ENCODE data around the gene AGBL3. TPM values are rescaled to one million over a fixed set of nuclear protein-coding genes. Genes with fewer than 3 reads are reported as not detected.
A peak's percentile ranks its signal among the peaks of the same experiment; 100 is the strongest.

AGBL3 gene
- total RNA-seq, 1 donor: 2.2 TPM

- no peak for TF ChIP-seq CTCF (IDR thresholded peaks at IDR 0.05; ENCODE audit: extremely low read depth, low read depth, low read length)
- Histone ChIP-seq H2AFZ (ENCODE audit: low read length) (no peak overlapping the region), H3K9me3 (ENCODE audit: low read depth, low read length) (no peaks in the 10 kb centered on the region), H4K20me1 (ENCODE audit: insufficient read depth, low read length) (peaks cover 16% of the 10 kb centered on the region), H3K4me2 (ENCODE audit: insufficient read depth, low read length) (peak overlapping the region; percentile 88), H3K4me3 (ENCODE audit: insufficient read depth, low read length) (peak overlapping the region; percentile 90), H3K27ac (ENCODE audit: low read depth, low read length) (peak overlapping the region; percentile 89), H3K79me2 (ENCODE audit: insufficient read depth, low read length) (peaks cover 28% of the 10 kb centered on the region), H3K4me1 (ENCODE audit: insufficient read depth, low read length) (peaks cover 24% of the 10 kb centered on the region), H3K36me3 (ENCODE audit: insufficient read depth, low read length) (peaks cover 38% of the 10 kb centered on the region), H3K27me3 (ENCODE audit: insufficient read depth, low read length) (no peaks in the 10 kb centered on the region)
- DNase-seq (ENCODE audit: insufficient read length, low spot score, missing footprints): no peak
Measured at GRCh38 chr7:135168489-135169140, 182.3 kb downstream of the AGBL3 start.

DNA sequence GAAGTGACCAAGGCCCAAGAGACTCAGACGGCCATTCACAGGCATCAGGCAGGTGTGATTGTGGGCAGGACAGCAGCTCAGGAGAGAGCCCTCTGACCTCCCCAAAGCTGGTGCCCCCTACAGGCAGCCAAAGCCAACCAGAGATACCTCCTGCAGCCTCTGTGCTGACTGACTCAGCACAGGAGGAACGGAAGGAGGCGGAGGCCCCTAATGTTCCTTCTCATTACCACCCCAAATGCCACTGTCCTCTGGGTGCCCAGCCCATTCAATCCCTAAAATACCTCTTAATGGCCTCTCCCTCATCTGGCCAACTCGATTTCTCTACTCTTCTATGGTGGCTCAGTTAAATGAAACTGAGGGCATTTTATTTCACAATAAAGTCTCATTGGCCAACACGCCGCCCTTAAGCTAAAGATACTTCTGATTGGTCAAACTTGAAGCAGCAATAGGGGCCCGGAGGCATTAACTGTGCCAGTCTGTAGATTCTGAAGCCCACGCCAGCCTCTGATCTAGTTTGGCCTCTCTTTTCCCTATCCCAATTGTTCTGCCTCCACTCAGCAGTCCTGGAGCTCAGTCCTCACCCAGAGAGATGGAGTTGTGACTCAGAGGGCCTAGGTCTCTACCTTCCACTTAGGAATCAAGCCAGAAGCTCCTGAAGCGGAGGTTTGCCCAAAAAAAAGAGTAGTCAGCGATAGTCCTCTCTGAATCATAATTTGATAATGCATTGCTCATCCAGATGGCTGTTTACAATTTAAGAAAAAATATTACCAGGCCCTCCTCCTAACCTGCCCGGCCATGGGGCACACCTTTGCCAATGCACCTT is 183.0 kb downstream of the AGBL3 start:
- H3K27me3 ChIP-seq (ENCODE audit: insufficient read depth, low read length): no peaks in the 10 kb centered on the region
- H3K4me3 ChIP-seq (ENCODE audit: insufficient read depth, low read length): peak overlapping the region; percentile 90
- peak overlapping the region; percentile 87 for H2AFZ ChIP-seq (ENCODE audit: low read length)
- DNase-seq (ENCODE audit: insufficient read length, low spot score, missing footprints): peak; percentile 92
- H3K4me2 ChIP-seq (ENCODE audit: insufficient read depth, low read length): peak overlapping the region; percentile 88
- peaks cover 38% of the 10 kb centered on the region for H3K36me3 ChIP-seq (ENCODE audit: insufficient read depth, low read length)
- peaks cover 16% of the 10 kb centered on the region for H4K20me1 ChIP-seq (ENCODE audit: insufficient read depth, low read length)
- H3K79me2 ChIP-seq (ENCODE audit: insufficient read depth, low read length): peaks cover 28% of the 10 kb centered on the region
- peak overlapping the region; percentile 89 for H3K27ac ChIP-seq (ENCODE audit: low read depth, low read length)
- H3K9me3 ChIP-seq (ENCODE audit: low read depth, low read length): no peaks in the 10 kb centered on the region
- peaks cover 24% of the 10 kb centered on the region for H3K4me1 ChIP-seq (ENCODE audit: insufficient read depth, low read length)
- TF ChIP-seq CTCF (IDR thresholded peaks at IDR 0.05; ENCODE audit: extremely low read depth, low read depth, low read length): peak; percentile 42

DNA sequence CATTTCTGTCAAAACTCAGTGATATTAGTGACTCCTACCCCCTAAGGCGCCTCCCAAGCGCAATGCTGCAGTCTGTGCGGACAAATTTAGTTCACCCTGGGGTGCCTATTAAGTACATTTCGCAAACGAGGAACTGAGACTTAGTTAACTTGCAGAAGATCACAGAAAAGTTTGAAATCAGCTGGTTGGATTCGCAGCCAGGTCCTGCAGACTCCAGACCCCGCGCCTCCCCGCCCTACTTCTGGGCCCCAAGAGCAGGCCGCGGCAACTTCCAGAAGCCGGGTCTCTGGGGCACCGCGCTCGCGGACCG is 183.6 kb downstream of the AGBL3 start:
- Histone ChIP-seq H3K4me1 (ENCODE audit: insufficient read depth, low read length) (peaks cover 24% of the 10 kb centered on the region), H2AFZ (ENCODE audit: low read length) (peak overlapping the region; percentile 87), H3K27ac (ENCODE audit: low read depth, low read length) (peak overlapping the region; percentile 89), H4K20me1 (ENCODE audit: insufficient read depth, low read length) (peaks cover 16% of the 10 kb centered on the region), H3K79me2 (ENCODE audit: insufficient read depth, low read length) (peaks cover 28% of the 10 kb centered on the region), H3K4me3 (ENCODE audit: insufficient read depth, low read length) (peak overlapping the region; percentile 90), H3K27me3 (ENCODE audit: insufficient read depth, low read length) (no peaks in the 10 kb centered on the region), H3K36me3 (ENCODE audit: insufficient read depth, low read length) (peaks cover 35% of the 10 kb centered on the region), H3K4me2 (ENCODE audit: insufficient read depth, low read length) (peak overlapping the region; percentile 88), H3K9me3 (ENCODE audit: low read depth, low read length) (no peaks in the 10 kb centered on the region)
- TF ChIP-seq CTCF (IDR thresholded peaks at IDR 0.05; ENCODE audit: extremely low read depth, low read depth, low read length): no peak
- DNase-seq (ENCODE audit: insufficient read length, low spot score, missing footprints): no peak

All from osteoblast (primary cell).